ENCODE data around the gene DIP2B.

DIP2B gene

GRCh38 chr12:50579757-50580267 is 75.0 kb downstream of the DIP2B start:
- no peak for FAIRE-seq

GRCh38 chr12:50580436-50580835 is 75.7 kb downstream of the DIP2B start:
- no peak for FAIRE-seq

GRCh38 chr12:50581226-50582184 is 76.7 kb downstream of the DIP2B start:
- FAIRE-seq = no peak

GRCh38 chr12:50584135-50584534 is 79.3 kb downstream of the DIP2B start:
- FAIRE-seq = no peak

- no peak for FAIRE-seq
Measured at GRCh38 chr12:50589650-50590435, 85.1 kb downstream of the DIP2B start.

- FAIRE-seq = no peak
Measured at GRCh38 chr12:50590869-50591268, 86.1 kb downstream of the DIP2B start.

- no peak for FAIRE-seq
Measured at GRCh38 chr12:50595667-50596066, 90.9 kb downstream of the DIP2B start.

- FAIRE-seq = no peak
Measured at GRCh38 chr12:50597200-50598195, 92.7 kb downstream of the DIP2B start.

- FAIRE-seq = no peak
Measured at GRCh38 chr12:50598321-50598862, 93.6 kb downstream of the DIP2B start.

GRCh38 chr12:50599366-50600095 is 94.7 kb downstream of the DIP2B start:
- no peak for FAIRE-seq

GRCh38 chr12:50600364-50600763 is 95.6 kb downstream of the DIP2B start:
- FAIRE-seq = no peak

- FAIRE-seq = no peak
Measured at GRCh38 chr12:50603817-50604639, 99.2 kb downstream of the DIP2B start.

- no peak for FAIRE-seq
Measured at GRCh38 chr12:50604640-50604920, 99.8 kb downstream of the DIP2B start.

- no peak for FAIRE-seq
Measured at GRCh38 chr12:50606675-50607375, 102.0 kb downstream of the DIP2B start.

- FAIRE-seq = no peak
Measured at GRCh38 chr12:50609292-50609874, 104.6 kb downstream of the DIP2B start.

GRCh38 chr12:50610171-50610570 is 105.4 kb downstream of the DIP2B start:
- FAIRE-seq = no peak

- FAIRE-seq = no peak
Measured at GRCh38 chr12:50611021-50611744, 106.4 kb downstream of the DIP2B start.

- no peak for FAIRE-seq
Measured at GRCh38 chr12:50612882-50613281, 108.1 kb downstream of the DIP2B start.

- FAIRE-seq = no peak
Measured at GRCh38 chr12:50613463-50613862, 108.7 kb downstream of the DIP2B start.
